HL-60 (cell line): ENCODE data around the gene KSR2.

ENCODE experiments used
- DNase-seq, 2 experiments: peaks; one replicate each; pipeline ENCODE4 v3.0.0-alpha.2; 2010 to 2020; ENCODE audit warnings: low read depth in 1 of 2, low spot score in 1 of 2
- H3K27ac ChIP-seq: fragments of 250-450 bp; sonication (Bioruptor Pico); replicated peaks from 2 replicates; pipeline ENCODE4 v1.5.1; 2020; ENCODE audit warnings: mild to moderate bottlenecking, moderate library complexity
- H3K27me3 ChIP-seq: fragments of 250-450 bp; sonication (Bioruptor Pico); 2 replicates; pipeline ENCODE4 v1.5.1; 2021; ENCODE audit warnings: mild to moderate bottlenecking, moderate library complexity; ENCODE audit not compliant: insufficient read depth, poor library complexity, severe bottlenecking
- H3K4me3 ChIP-seq: replicated peaks from 2 replicates; pipeline ENCODE4 v1.5.1; 2011; ENCODE audit warnings: mild to moderate bottlenecking, control low read depth, low read length; ENCODE audit not compliant: insufficient read depth
- GABPA ChIP-seq: IDR thresholded peaks from 2 replicates; pipeline ENCODE4 v1.6.1; 2012; ENCODE audit warnings: low read depth
- POLR2AphosphoS5 ChIP-seq: IDR thresholded peaks from 2 replicates; pipeline ENCODE4 v1.6.1; 2012; ENCODE audit warnings: low read depth
- SPI1 ChIP-seq: IDR thresholded peaks from 2 replicates; pipeline ENCODE4 v1.6.1; 2012; ENCODE audit warnings: low read depth, mild to moderate bottlenecking, borderline replicate concordance
- TF ChIP-seq, protein P1 (sequence below): IDR thresholded peaks from one replicate; pipeline ENCODE4 v1.5.1; 2011; ENCODE audit warnings: low read length, control low read depth, inconsistent platforms; ENCODE audit not compliant: insufficient read depth
- TF ChIP-seq, protein P2 (sequence below): IDR thresholded peaks from 2 replicates; pipeline ENCODE4 v1.6.1; 2012; ENCODE audit warnings: low read depth; ENCODE audit not compliant: insufficient replicate concordance

Gene KSR2

DNA sequence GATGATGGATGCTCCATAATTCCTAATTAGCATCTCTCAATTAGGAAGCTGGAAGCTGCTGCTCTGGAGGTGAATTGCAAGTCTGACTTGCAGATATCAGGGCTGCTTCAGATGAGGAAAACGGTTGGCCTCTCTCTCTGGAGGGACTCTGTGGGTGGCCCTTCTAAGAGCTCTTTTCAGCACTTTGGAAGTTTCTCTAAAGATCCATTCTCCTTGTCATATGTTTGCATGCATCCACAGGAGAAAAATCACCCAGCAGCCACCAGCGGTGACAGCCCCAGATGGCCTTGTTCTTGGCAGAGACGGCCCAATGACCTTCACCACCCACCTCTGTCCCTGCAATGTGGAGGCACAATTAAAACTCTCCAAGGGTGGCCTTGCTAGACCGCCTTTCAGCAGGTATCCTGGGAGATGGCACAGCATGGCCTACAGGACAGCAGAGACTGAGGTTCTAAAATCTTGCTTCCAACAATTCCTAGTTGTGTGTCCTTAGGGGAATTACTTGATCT lies 42.3 kb downstream of the KSR2 start:
- no peaks in the 10 kb centered on the region for H3K27me3 ChIP-seq
- H3K4me3 ChIP-seq: no peak overlapping the region
- TF ChIP-seq SPI1 (no peak), GABPA (no peak), POLR2AphosphoS5 (no peak)
- TF ChIP-seq, protein P1, sequence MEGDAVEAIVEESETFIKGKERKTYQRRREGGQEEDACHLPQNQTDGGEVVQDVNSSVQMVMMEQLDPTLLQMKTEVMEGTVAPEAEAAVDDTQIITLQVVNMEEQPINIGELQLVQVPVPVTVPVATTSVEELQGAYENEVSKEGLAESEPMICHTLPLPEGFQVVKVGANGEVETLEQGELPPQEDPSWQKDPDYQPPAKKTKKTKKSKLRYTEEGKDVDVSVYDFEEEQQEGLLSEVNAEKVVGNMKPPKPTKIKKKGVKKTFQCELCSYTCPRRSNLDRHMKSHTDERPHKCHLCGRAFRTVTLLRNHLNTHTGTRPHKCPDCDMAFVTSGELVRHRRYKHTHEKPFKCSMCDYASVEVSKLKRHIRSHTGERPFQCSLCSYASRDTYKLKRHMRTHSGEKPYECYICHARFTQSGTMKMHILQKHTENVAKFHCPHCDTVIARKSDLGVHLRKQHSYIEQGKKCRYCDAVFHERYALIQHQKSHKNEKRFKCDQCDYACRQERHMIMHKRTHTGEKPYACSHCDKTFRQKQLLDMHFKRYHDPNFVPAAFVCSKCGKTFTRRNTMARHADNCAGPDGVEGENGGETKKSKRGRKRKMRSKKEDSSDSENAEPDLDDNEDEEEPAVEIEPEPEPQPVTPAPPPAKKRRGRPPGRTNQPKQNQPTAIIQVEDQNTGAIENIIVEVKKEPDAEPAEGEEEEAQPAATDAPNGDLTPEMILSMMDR: no peak
- TF ChIP-seq, protein P2, sequence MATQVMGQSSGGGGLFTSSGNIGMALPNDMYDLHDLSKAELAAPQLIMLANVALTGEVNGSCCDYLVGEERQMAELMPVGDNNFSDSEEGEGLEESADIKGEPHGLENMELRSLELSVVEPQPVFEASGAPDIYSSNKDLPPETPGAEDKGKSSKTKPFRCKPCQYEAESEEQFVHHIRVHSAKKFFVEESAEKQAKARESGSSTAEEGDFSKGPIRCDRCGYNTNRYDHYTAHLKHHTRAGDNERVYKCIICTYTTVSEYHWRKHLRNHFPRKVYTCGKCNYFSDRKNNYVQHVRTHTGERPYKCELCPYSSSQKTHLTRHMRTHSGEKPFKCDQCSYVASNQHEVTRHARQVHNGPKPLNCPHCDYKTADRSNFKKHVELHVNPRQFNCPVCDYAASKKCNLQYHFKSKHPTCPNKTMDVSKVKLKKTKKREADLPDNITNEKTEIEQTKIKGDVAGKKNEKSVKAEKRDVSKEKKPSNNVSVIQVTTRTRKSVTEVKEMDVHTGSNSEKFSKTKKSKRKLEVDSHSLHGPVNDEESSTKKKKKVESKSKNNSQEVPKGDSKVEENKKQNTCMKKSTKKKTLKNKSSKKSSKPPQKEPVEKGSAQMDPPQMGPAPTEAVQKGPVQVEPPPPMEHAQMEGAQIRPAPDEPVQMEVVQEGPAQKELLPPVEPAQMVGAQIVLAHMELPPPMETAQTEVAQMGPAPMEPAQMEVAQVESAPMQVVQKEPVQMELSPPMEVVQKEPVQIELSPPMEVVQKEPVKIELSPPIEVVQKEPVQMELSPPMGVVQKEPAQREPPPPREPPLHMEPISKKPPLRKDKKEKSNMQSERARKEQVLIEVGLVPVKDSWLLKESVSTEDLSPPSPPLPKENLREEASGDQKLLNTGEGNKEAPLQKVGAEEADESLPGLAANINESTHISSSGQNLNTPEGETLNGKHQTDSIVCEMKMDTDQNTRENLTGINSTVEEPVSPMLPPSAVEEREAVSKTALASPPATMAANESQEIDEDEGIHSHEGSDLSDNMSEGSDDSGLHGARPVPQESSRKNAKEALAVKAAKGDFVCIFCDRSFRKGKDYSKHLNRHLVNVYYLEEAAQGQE: no peak
- DNase-seq: no peak
- H3K27ac ChIP-seq: no peak overlapping the region

GRCh38 chr12:117921929-117922777 lies 46.6 kb downstream of the KSR2 start:
- H3K27me3 ChIP-seq: no peaks in the 10 kb centered on the region
- no peak overlapping the region for H3K4me3 ChIP-seq
- H3K27ac ChIP-seq: no peak overlapping the region
- DNase-seq: no peak
- TF ChIP-seq, protein P1: no peak
- TF ChIP-seq, protein P2: no peak
- TF ChIP-seq GABPA: no peak
- no peak for TF ChIP-seq SPI1
- TF ChIP-seq POLR2AphosphoS5: no peak

DNA sequence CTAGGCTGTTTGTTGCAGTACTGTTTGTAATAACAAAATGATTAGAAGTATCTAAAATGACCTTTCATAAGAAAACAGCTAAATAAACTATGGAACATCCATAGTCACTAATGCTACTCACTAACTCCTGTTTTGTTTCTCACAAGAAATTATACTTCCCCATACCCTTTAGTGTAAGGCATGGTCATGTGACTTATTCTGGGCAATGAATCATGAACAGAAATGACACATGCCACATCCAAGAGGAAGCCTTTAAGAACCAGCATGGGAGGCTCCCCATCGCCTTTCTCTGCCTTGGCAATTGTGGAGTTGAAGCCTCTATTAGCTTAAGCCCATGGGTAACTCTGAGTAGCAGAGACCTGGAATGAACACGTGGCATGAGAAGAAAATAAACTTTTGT lies 49.3 kb downstream of the KSR2 start:
- DNase-seq: peak in 1 of 2 experiments; percentile 2
- TF ChIP-seq, protein P1: no peak
- TF ChIP-seq SPI1: no peak
- Histone ChIP-seq H3K27ac (no peak overlapping the region), H3K27me3 (no peaks in the 10 kb centered on the region), H3K4me3 (no peak overlapping the region)

GRCh38 chr12:117914686-117915085 lies 54.1 kb downstream of the KSR2 start:
- Histone ChIP-seq H3K27me3 (no peaks in the 10 kb centered on the region), H3K4me3 (no peak overlapping the region), H3K27ac (no peak overlapping the region)
- DNase-seq: no peak
- TF ChIP-seq, protein P1: no peak
- no peak for TF ChIP-seq GABPA
- TF ChIP-seq SPI1: no peak
- TF ChIP-seq, protein P2: no peak
- TF ChIP-seq POLR2AphosphoS5: no peak
